Dendritic cell treated with granulocyte-macrophage colony-stimulating factor and Interleukin-4, amounts not matched to agents 40 ng/mL and 50 ng/mL, for 4 days (primary cell): ENCODE measurements around the gene KRTAP9-9.
"Not testable (repeated sequence)": the region's sequence is repeated elsewhere in the genome, so short reads cannot be mapped to it uniquely, and the experiment has no call there.

ENCODE experiments used
- H3K27ac Mint-ChIP-seq: one replicate; pipeline ENCODE4 v1.8.0; 2022; ENCODE audit warnings: mild to moderate bottlenecking, mixed read lengths
- H3K27me3 Mint-ChIP-seq: one replicate; pipeline ENCODE4 v1.8.0; 2022; ENCODE audit warnings: mild to moderate bottlenecking, mixed read lengths
- H3K36me3 Mint-ChIP-seq: one replicate; pipeline ENCODE4 v1.8.0; 2022; ENCODE audit warnings: low read depth, mixed read lengths
- H3K4me1 Mint-ChIP-seq: one replicate; pipeline ENCODE4 v1.8.0; 2022; ENCODE audit warnings: low read depth, mixed read lengths
- H3K4me3 Mint-ChIP-seq: one replicate; pipeline ENCODE4 v1.8.0; 2022; ENCODE audit warnings: mild to moderate bottlenecking, moderate library complexity, mixed read lengths
- H3K9me3 Mint-ChIP-seq: one replicate; pipeline ENCODE4 v1.8.0; 2022; ENCODE audit warnings: mixed read lengths
- intact Hi-C: fragments of 100-400 bp; cut with micrococcal nuclease; formaldehyde crosslinking; loops from one replicate; pipeline ENCODE4 v1.15.0; 2022

KRTAP9-9 gene

DNA sequence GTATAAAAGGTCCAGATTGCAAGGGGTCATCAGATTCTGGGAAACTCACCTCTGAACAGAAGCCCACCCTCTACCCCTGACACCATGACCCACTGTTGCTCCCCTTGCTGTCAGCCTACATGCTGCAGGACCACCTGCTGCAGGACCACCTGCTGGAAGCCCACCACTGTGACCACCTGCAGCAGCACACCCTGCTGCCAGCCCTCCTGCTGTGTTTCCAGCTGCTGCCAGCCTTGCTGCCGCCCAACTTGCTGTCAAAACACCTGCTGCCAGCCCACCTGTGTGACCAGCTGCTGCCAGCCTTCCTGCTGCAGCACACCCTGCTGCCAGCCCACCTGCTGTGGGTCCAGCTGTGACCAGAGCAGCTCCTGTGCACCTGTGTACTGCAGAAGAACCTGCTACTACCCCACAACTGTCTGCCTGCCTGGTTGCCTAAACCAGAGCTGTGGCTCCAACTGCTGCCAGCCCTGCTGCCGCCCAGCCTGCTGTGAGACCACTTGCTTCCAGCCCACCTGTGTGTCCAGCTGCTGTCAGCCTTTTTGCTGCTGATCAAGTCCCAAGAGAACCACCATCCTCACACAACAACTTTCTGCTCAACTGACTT lies 5.4 kb upstream of the KRTAP9-9 start, which contains the start of gene KRTAP9-4:
KRTAP9-4 (plus strand) TSS at position 51 of the 604 bp plus-strand sequence; CDS start at position 85, 34 bp downstream.
- H3K27me3 Mint-ChIP-seq = peaks cover 18% of the 10 kb centered on the region
- H3K9me3 Mint-ChIP-seq, H3K4me1 Mint-ChIP-seq, intact Hi-C loops, H3K36me3 Mint-ChIP-seq, H3K27ac Mint-ChIP-seq, H3K4me3 Mint-ChIP-seq: not testable (repeated sequence)

DNA sequence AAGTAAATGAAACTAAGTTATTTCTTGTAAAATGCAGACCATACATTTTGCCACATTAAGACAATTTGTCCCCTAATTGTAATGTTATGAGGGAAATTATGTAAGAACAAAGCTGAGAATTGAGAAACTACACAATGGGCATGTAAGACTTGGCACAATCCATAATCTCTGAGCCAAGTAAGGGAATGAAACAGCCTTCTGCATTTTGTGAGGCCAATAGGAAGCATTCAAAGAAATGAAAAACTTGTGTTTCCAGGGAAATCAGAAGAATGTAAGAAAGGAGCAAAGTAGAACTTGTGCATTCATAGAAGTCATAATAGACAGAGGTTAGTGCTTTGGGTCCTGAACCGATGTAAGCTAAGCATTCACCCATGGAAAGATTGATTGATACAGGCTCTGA lies 3.9 kb upstream of the KRTAP9-9 start:
- H3K4me3 Mint-ChIP-seq = no peak overlapping the region
- no peaks in the 10 kb centered on the region for H3K36me3 Mint-ChIP-seq
- intact Hi-C loops = no loop called here
- peaks cover 24% of the 10 kb centered on the region for H3K27me3 Mint-ChIP-seq
- H3K4me1 Mint-ChIP-seq = no peaks in the 10 kb centered on the region
- no peaks in the 10 kb centered on the region for H3K9me3 Mint-ChIP-seq
- H3K27ac Mint-ChIP-seq = no peak overlapping the region

DNA sequence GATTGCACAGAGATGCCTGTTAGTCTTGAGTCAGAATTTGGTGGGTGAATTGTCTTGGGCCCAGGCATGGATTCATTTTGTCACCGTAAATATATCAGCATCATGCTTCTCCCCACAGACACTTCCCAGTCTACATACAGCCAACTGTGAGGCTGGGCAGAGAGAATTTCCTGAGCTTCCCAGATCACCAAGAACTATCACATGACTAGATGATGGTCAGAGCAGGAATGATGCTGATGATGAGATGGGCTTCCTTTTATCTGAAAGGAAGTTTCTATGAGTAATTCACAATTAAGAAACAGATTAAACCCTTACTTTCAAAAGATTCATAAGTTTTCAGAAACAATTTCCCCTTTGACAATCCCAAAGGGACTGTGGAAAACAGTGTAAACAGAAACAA lies 323 bp upstream of the KRTAP9-9 start:
- H3K27ac Mint-ChIP-seq = no peak overlapping the region
- H3K27me3 Mint-ChIP-seq = peaks cover 24% of the 10 kb centered on the region
- H3K4me1 Mint-ChIP-seq = no peaks in the 10 kb centered on the region
- no peaks in the 10 kb centered on the region for H3K36me3 Mint-ChIP-seq
- no peak overlapping the region for H3K4me3 Mint-ChIP-seq
- intact Hi-C loops = no loop called here
- no peaks in the 10 kb centered on the region for H3K9me3 Mint-ChIP-seq

DNA sequence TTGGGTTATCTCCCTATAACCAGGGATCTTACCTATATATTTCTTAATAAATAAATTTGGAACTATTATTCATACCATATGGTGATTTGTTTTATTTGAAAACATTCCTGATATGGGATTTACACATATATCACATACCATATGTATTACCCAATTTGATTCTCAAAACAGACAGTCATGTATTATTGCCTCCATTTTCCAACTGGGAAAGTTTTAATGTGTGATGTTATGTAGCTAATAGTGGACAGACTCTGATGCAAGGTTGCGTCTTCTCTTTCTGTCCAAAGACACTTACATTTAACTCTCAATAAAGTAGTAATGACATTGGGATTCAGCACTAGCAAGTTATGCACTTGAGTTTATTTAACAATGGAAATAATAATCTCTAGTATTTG lies 1.1 kb downstream of the KRTAP9-9 start:
- no peaks in the 10 kb centered on the region for H3K36me3 Mint-ChIP-seq
- H3K27ac Mint-ChIP-seq = no peak overlapping the region
- no peak overlapping the region for H3K4me3 Mint-ChIP-seq
- intact Hi-C loops = no loop called here
- H3K4me1 Mint-ChIP-seq = no peaks in the 10 kb centered on the region
- H3K9me3 Mint-ChIP-seq = no peaks in the 10 kb centered on the region
- peaks cover 20% of the 10 kb centered on the region for H3K27me3 Mint-ChIP-seq

DNA sequence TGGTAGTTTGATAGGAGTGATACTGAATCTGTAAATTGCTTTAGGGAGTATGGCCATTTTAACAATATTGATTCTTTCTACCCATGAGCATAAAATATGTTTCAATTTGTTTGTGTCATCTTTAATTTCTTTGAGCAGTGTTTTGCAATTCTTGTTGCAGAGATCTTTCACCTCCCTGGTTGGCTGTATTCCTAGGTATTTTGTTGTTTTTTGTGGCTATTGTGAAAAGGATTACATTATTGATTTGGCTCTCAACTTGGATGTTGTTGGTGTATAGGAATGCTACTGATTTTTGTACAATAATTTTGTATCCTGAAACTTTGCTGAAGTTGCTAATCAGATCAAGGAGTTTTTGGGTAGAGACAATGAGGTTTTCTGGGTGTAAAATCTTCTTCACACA lies 3.2 kb downstream of the KRTAP9-9 start:
- H3K4me3 Mint-ChIP-seq = no peak overlapping the region
- no peaks in the 10 kb centered on the region for H3K36me3 Mint-ChIP-seq
- peaks cover 21% of the 10 kb centered on the region for H3K27me3 Mint-ChIP-seq
- no peaks in the 10 kb centered on the region for H3K9me3 Mint-ChIP-seq
- no peaks in the 10 kb centered on the region for H3K4me1 Mint-ChIP-seq
- intact Hi-C loops = no loop called here
- no peak overlapping the region for H3K27ac Mint-ChIP-seq

GRCh38 chr17:41263212-41263611 lies 8.0 kb downstream of the KRTAP9-9 start:
- H3K36me3 Mint-ChIP-seq = no peaks in the 10 kb centered on the region
- H3K27ac Mint-ChIP-seq = no peak overlapping the region
- intact Hi-C loops = no loop called here
- peaks cover 22% of the 10 kb centered on the region for H3K27me3 Mint-ChIP-seq
- H3K4me3 Mint-ChIP-seq = no peak overlapping the region
- H3K9me3 Mint-ChIP-seq = no peaks in the 10 kb centered on the region
- H3K4me1 Mint-ChIP-seq = no peaks in the 10 kb centered on the region

GRCh38 chr17:41264599-41264998 lies 9.4 kb downstream of the KRTAP9-9 start:
- no peaks in the 10 kb centered on the region for H3K4me1 Mint-ChIP-seq
- H3K36me3 Mint-ChIP-seq = no peaks in the 10 kb centered on the region
- peaks cover 20% of the 10 kb centered on the region for H3K27me3 Mint-ChIP-seq
- H3K27ac Mint-ChIP-seq = no peak overlapping the region
- H3K4me3 Mint-ChIP-seq = no peak overlapping the region
- intact Hi-C loops = loop anchor here (1.0 kb wide), 1 partner anchor 12 kb away; no protein-coding TSS in a partner anchor
- H3K9me3 Mint-ChIP-seq = no peaks in the 10 kb centered on the region

- Mint-ChIP-seq H3K4me1 (no peaks in the 10 kb centered on the region), H3K36me3 (no peaks in the 10 kb centered on the region), H3K27ac (no peak within 1 kb of the TSS), H3K27me3 (peaks cover 20% of the 10 kb centered on the region), H3K9me3 (no peaks in the 10 kb centered on the region), H3K4me3 (no peak within 1 kb of the TSS)
- intact Hi-C loops = no loop called here
Observed at GRCh38 chr17:41265078-41265477, 9.9 kb downstream of the KRTAP9-9 start, which contains the start of gene KRTAP9-6. KRTAP9-6 (plus strand) TSS chr17:41265378; CDS start chr17:41265378, 0 bp downstream.

DNA sequence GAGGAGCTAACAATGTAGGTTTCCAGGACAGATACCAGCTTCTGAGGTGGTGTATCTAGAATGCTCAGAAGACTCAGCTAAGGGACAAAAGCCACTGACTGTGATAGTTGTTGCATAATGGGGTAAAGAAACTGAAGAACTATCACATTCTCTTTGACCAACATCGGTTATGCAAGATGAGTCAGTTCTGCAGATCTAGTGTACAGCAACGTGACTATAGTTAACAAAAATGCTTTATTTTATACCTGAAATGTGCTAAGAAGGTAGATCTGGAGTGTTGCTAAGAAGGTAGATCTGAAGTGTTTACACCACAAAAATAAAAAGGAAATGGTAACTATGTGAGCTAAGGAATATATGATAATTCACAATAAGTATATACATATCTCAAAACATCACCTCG lies 12.5 kb downstream of the KRTAP9-9 start:
- Mint-ChIP-seq H3K27ac (no peak overlapping the region), H3K9me3 (no peaks in the 10 kb centered on the region), H3K4me3 (no peak overlapping the region), H3K36me3 (no peaks in the 10 kb centered on the region), H3K27me3 (peaks cover 23% of the 10 kb centered on the region), H3K4me1 (no peaks in the 10 kb centered on the region)
- intact Hi-C loops = no loop called here

GRCh38 chr17:41271323-41271722 lies 16.1 kb downstream of the KRTAP9-9 start:
- H3K9me3 Mint-ChIP-seq, H3K36me3 Mint-ChIP-seq, H3K27ac Mint-ChIP-seq, intact Hi-C loops, H3K4me3 Mint-ChIP-seq, H3K4me1 Mint-ChIP-seq: not testable (repeated sequence)
- peaks cover 15% of the 10 kb centered on the region for H3K27me3 Mint-ChIP-seq

- Mint-ChIP-seq H3K4me3 (no peak overlapping the region), H3K9me3 (no peaks in the 10 kb centered on the region), H3K27ac (no peak overlapping the region), H3K36me3 (no peaks in the 10 kb centered on the region), H3K27me3 (peaks cover 16% of the 10 kb centered on the region), H3K4me1 (no peaks in the 10 kb centered on the region)
- intact Hi-C loops = no loop called here
Observed at GRCh38 chr17:41271858-41272257, 16.7 kb downstream of the KRTAP9-9 start.

DNA sequence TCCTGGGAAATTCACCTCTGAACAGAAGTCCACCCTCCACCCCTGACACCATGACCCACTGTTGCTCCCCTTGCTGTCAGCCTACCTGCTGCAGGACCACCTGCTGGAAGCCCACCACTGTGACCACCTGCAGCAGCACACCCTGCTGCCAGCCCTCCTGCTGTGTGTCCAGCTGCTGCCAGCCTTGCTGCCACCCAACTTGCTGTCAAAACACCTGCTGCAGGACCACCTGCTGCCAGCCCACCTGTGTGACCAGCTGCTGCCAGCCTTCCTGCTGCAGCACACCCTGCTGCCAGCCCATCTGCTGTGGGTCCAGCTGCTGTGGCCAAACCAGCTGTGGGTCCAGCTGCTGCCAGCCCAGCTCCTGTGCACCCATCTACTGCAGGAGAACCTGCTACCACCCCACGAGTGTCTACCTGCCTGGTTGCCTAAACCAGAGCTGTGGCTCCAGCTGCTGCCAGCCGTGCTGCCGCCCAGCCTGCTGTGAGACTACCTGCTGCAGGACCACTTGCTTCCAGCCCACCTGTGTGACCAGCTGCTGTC lies 20.5 kb downstream of the KRTAP9-9 start, which contains the start of gene KRTAP9-7:
KRTAP9-7 (plus strand) TSS at position 51 of the 543 bp plus-strand sequence; CDS start at position 51, 0 bp downstream.
- H3K4me3 Mint-ChIP-seq, H3K36me3 Mint-ChIP-seq, H3K4me1 Mint-ChIP-seq, H3K9me3 Mint-ChIP-seq, H3K27ac Mint-ChIP-seq: not testable (repeated sequence)
- intact Hi-C loops = loop anchor here (1.0 kb wide), 1 partner anchor 11 kb away; no protein-coding TSS in a partner anchor
- H3K27me3 Mint-ChIP-seq = peaks cover 18% of the 10 kb centered on the region

- Mint-ChIP-seq H3K4me3 (no peak overlapping the region), H3K27ac (no peak overlapping the region), H3K9me3 (no peaks in the 10 kb centered on the region), H3K27me3 (peaks cover 12% of the 10 kb centered on the region), H3K4me1 (no peaks in the 10 kb centered on the region), H3K36me3 (no peaks in the 10 kb centered on the region)
- intact Hi-C loops = no loop called here
Observed at GRCh38 chr17:41278176-41278955, 23.2 kb downstream of the KRTAP9-9 start.

GRCh38 chr17:41284043-41284442 lies 28.9 kb downstream of the KRTAP9-9 start:
- Mint-ChIP-seq H3K36me3 (no peaks in the 10 kb centered on the region), H3K4me1 (peaks cover 15% of the 10 kb centered on the region), H3K27me3 (peaks cover 1% of the 10 kb centered on the region), H3K9me3 (no peaks in the 10 kb centered on the region), H3K27ac (no peak overlapping the region), H3K4me3 (no peak overlapping the region)
- intact Hi-C loops = no loop called here
